PFSK-1 (cell line): ENCODE data around the gene ANO3.

Experiments
- FOXP2 ChIP-seq: optimal IDR thresholded peaks from 2 replicates; pipeline ENCODE3; 2011; ENCODE audit warnings: borderline replicate concordance, control low read depth, inconsistent platforms; ENCODE audit not compliant: insufficient read depth; ENCODE audit errors: extremely low read length, extremely low read depth
- POLR2AphosphoS5 ChIP-seq: IDR thresholded peaks from 2 replicates; pipeline ENCODE4 v1.6.1; 2012; ENCODE audit warnings: low read depth, mild to moderate bottlenecking, control low read depth, low read length, moderate library complexity
- SIN3A ChIP-seq: IDR thresholded peaks from 2 replicates; pipeline ENCODE4 v1.6.1; 2012; ENCODE audit warnings: mild to moderate bottlenecking, low read length, moderate library complexity, borderline replicate concordance; ENCODE audit not compliant: insufficient read depth
- TAF1 ChIP-seq: IDR thresholded peaks from 2 replicates; pipeline ENCODE4 v1.6.1; 2012; ENCODE audit warnings: low read length, control low read depth, borderline replicate concordance; ENCODE audit not compliant: insufficient read depth
- TF ChIP-seq, protein P1 (sequence below), 2 experiments: IDR thresholded peaks; 2 replicates each; pipeline versions ENCODE4 v1.6.1 to v1.8.0; 2011 to 2012; ENCODE audit warnings: low read depth in 2 of 2, low read length in 2 of 2, control low read depth in 1 of 2, inconsistent platforms in 1 of 2, mild to moderate bottlenecking in 1 of 2, moderate library complexity in 1 of 2; ENCODE audit not compliant: insufficient read depth in 1 of 2

Gene ANO3

DNA sequence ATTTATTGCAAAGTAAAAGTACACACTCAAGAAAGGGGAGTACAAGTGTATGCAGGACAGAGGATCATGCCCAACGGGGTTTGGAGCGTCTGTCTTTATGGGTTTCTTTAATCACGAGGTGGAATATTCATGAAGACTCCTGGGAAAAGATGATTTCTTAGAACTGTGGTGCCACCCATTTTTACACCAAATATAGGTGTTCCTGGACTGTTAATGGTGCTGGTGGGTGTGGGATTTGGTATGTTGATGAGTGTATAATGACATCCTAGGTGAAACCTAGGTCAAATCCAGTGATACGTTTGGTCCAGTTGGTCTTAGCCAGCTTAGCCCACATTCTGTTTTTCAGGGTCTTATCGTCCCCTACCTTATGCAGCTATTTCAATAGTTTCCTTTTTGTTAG lies 21.1 kb downstream of the ANO3 start:
- no peak for TF ChIP-seq POLR2AphosphoS5
- no peak for TF ChIP-seq SIN3A
- TF ChIP-seq, protein P1, sequence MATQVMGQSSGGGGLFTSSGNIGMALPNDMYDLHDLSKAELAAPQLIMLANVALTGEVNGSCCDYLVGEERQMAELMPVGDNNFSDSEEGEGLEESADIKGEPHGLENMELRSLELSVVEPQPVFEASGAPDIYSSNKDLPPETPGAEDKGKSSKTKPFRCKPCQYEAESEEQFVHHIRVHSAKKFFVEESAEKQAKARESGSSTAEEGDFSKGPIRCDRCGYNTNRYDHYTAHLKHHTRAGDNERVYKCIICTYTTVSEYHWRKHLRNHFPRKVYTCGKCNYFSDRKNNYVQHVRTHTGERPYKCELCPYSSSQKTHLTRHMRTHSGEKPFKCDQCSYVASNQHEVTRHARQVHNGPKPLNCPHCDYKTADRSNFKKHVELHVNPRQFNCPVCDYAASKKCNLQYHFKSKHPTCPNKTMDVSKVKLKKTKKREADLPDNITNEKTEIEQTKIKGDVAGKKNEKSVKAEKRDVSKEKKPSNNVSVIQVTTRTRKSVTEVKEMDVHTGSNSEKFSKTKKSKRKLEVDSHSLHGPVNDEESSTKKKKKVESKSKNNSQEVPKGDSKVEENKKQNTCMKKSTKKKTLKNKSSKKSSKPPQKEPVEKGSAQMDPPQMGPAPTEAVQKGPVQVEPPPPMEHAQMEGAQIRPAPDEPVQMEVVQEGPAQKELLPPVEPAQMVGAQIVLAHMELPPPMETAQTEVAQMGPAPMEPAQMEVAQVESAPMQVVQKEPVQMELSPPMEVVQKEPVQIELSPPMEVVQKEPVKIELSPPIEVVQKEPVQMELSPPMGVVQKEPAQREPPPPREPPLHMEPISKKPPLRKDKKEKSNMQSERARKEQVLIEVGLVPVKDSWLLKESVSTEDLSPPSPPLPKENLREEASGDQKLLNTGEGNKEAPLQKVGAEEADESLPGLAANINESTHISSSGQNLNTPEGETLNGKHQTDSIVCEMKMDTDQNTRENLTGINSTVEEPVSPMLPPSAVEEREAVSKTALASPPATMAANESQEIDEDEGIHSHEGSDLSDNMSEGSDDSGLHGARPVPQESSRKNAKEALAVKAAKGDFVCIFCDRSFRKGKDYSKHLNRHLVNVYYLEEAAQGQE (IDR thresholded peaks at IDR 0.05; ENCODE audit: insufficient read depth in 1 of 2, low read depth in 2 of 2, low read length in 2 of 2) = no peak
- no peak for TF ChIP-seq FOXP2

DNA sequence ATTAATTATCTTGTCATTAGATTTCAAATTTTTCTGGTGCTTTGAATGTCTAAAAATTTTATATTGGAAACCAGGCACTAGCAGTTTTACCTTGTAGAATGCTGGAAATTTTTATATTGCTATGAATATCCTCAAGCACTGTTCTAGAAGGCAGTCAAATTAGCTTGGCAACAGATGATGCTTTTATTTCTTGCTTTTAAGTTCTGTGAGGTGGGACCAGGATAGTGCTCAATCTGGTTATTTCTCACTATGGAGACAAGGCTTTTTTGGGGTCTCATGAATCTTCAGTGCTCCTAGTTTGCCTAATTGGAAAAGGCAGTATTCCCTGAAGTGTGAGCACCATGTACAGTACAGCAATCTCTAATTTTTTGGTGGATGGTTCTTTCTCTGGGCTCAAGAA lies 27.1 kb downstream of the ANO3 start:
- no peak for TF ChIP-seq TAF1

DNA sequence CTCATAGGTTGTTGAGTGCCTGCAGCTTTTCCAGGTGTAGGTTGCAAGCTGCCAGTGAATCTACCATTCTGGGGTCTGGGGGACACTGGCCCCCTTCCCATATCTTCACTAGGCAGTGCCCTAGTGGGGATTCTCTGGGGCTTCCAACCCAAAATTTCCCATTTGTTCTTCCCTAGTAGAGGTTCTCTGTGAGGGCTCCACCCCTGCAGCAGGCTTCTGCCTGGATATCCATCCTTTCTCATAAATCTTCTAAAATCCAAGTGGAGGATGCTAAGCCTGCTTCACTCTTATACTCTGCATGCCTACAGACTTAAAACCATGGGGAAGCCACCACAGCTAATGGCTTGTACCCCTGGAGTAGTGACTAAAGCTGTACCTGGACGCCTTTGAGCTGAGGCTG lies 33.4 kb downstream of the ANO3 start:
- TF ChIP-seq, protein P1 (IDR thresholded peaks at IDR 0.05; ENCODE audit: insufficient read depth in 1 of 2, low read depth in 2 of 2, low read length in 2 of 2) = no peak
- TF ChIP-seq SIN3A = no peak
- TF ChIP-seq FOXP2 = no peak
- no peak for TF ChIP-seq TAF1
- no peak for TF ChIP-seq POLR2AphosphoS5

DNA sequence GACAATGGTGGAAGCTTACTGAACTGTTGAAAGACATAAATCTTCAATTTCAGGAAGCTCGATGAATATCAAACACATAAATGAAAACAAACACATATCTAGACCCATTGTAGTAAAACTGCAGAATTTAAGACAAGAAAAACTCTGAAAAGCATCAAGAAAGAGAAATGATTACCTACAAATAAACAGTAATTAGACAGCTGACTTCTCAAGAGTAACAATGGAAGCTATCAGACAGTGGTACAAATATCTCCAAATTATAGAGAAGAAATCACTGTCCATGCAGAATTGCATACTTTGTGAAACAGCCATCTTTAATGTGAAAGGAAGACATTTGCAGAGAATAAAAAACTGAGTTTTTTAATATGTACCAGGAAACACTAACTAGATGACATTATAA lies 45.7 kb downstream of the ANO3 start:
- TF ChIP-seq POLR2AphosphoS5 = no peak
- TF ChIP-seq, protein P1 (IDR thresholded peaks at IDR 0.05; ENCODE audit: insufficient read depth in 1 of 2, low read depth in 2 of 2, low read length in 2 of 2) = no peak

DNA sequence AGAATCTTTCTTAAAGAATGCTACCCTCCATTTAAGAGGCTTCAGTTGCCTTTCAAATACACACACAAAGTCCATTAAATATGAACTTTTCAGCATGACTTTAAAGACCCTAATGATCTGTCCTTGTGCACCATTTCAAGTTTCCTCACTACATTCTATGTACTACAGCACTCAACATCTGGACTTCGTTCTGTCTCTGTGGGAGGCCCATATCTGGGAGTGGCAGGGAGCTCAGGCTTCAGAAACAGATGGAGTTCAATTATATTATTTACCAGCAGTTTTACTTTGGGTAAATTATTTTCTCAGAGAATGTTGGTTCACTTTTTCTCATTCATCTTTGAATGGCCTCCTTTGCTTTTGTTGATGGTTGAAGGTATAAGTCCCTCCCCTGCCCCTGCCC lies 67.4 kb downstream of the ANO3 start:
- TF ChIP-seq, protein P1 (IDR thresholded peaks at IDR 0.05; ENCODE audit: insufficient read depth in 1 of 2, low read depth in 2 of 2, low read length in 2 of 2) = no peak
- TF ChIP-seq SIN3A (no peak), FOXP2 (no peak), POLR2AphosphoS5 (no peak), TAF1 (no peak)
